Measurements from ENCODE around the gene RHEX.

Gene RHEX

DNA sequence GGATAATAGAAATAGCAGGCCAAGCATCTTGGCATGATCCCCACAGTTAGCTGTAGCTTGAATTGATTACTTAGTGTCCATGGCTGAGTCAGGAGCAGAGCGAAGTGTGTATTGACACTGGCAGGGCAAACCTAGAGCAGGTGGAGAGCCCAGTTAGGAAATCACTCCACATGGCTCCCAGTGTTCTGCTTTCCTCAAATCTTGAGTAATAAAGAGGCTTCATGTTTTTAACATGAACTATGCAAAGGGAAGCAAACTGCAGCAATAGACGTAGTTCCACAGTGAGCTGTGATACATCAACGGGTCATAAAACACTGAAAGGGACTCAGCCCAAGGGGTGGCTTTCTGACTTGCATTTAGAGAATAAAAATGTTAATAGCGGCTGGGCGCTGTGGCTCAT lies 28.9 kb downstream of the RHEX start:
- no peak for DNase-seq (ENCODE audit: low read depth)
- TF ChIP-seq, protein P1, sequence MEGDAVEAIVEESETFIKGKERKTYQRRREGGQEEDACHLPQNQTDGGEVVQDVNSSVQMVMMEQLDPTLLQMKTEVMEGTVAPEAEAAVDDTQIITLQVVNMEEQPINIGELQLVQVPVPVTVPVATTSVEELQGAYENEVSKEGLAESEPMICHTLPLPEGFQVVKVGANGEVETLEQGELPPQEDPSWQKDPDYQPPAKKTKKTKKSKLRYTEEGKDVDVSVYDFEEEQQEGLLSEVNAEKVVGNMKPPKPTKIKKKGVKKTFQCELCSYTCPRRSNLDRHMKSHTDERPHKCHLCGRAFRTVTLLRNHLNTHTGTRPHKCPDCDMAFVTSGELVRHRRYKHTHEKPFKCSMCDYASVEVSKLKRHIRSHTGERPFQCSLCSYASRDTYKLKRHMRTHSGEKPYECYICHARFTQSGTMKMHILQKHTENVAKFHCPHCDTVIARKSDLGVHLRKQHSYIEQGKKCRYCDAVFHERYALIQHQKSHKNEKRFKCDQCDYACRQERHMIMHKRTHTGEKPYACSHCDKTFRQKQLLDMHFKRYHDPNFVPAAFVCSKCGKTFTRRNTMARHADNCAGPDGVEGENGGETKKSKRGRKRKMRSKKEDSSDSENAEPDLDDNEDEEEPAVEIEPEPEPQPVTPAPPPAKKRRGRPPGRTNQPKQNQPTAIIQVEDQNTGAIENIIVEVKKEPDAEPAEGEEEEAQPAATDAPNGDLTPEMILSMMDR (conservative IDR thresholded peaks at IDR 0.05; ENCODE audit: control insufficient read depth, insufficient read depth, low read depth, low read length) = no peak

DNA sequence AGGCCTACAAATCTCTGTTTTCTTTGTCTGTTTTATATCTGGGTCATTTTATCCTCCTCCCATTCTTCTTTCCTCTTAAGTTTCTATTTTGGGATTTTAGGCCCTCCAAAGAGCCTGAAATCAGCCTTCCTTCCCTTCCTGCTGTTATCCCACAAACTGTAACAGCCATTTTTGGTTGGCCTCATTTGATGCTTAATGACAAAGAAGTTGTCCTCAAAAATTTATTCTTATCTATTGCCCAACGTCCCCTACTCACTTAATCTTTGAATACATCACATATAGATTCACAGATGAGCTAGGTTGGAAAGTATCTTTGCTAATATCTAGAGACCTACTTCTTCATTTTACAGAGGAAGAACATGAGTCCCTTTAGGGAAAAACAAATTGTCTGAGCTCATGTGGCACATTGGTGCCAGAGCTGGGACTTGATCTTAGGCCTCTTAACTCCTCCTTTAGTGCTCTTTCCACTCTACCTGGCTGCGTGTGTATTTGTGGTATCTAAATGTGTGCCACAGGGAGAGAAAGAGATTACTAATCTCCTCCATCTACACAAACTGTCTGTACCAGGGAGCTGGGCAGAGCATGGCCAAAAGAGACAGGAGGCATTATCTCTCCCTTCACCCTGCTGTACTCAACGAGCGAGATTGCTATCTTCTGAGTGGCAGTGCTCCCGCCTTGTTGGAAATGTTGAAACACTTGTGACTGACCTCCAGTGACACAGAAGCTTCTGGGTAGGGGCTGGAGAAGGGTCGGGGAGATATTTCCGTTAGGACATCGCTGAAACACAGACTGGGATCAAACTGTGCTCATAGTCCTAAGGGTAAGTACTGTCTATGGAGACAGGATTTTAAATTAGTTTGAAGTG lies 30.1 kb downstream of the RHEX start:
- no peak overlapping the region for H3K4me3 ChIP-seq (ENCODE audit: control insufficient read depth, low read depth, low read length)
- TF ChIP-seq, protein P1 (conservative IDR thresholded peaks at IDR 0.05; ENCODE audit: control insufficient read depth, insufficient read depth, low read depth, low read length) = no peak
- DNase-seq (ENCODE audit: low read depth) = no peak

More for the DNA sequence above, 28.9 kb downstream of the RHEX start:
- no peak overlapping the region for H3K4me3 ChIP-seq (ENCODE audit: control insufficient read depth, low read depth, low read length)

DNA sequence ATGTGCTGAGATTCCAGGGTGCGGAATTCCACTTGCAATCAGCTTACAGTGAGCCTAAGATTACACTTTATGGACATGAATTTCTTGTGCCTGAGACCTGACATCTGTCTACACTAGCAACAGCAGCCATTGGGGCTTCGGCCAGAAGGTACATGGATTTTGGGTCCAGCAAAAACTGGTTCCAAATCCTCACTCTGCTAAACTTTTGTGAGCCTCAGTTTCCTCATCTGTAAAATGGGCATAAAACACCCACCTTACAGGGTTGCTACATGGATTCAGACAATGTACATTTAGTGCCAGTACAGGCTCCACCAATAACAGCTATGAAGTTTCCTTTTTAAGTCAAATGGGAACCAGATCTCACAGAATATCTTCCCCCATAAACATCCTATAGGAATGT lies 30.8 kb downstream of the RHEX start:
- TF ChIP-seq, protein P1 (conservative IDR thresholded peaks at IDR 0.05; ENCODE audit: control insufficient read depth, insufficient read depth, low read depth, low read length) = no peak
- DNase-seq (ENCODE audit: low read depth) = no peak

DNA sequence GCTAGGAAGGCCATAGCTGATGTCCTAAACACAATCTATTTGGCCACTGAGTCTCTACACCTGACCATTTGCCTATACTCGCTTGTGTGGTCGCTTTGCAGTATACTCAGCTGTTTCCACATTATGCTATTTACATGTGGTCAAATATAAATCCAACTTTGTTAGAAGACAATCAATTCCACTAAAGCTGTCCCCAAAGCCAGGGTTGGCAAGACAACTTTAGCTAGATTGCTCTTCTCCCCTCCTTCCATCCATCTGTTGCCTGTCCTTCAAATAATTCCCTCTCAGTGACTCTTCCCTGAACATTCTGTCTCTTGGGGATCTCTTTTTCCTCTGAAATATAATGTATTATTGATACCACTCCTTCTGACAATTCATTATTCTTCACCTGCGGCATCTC lies 34.1 kb downstream of the RHEX start:
- TF ChIP-seq, protein P1 (conservative IDR thresholded peaks at IDR 0.05; ENCODE audit: control insufficient read depth, insufficient read depth, low read depth, low read length) = no peak
- H3K4me3 ChIP-seq (ENCODE audit: control insufficient read depth, low read depth, low read length) = no peak overlapping the region
- no peak for DNase-seq (ENCODE audit: low read depth)

More for the DNA sequence above, 30.8 kb downstream of the RHEX start:
- no peak overlapping the region for H3K4me3 ChIP-seq (ENCODE audit: control insufficient read depth, low read depth, low read length)

DNA sequence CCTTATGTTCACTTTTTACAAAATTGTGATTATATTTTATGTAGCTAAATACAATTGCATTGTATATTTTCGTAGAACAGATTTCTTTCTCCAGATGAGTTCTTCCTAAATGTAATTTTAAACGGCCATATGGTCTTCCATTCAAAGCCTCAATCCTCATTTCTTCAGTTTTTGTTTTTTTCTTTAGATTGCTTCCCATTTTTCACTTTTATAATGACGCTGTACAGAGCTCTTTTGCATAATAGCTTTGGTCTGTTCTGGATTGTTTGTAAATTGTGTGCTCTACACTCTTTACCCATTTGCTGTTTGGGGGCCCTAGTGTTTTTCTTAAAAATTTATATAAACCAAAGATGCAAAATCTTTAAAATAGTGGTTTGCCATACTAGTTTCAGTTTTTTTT lies 36.4 kb downstream of the RHEX start:
- TF ChIP-seq, protein P1 (conservative IDR thresholded peaks at IDR 0.05; ENCODE audit: control insufficient read depth, insufficient read depth, low read depth, low read length) = no peak

DNA sequence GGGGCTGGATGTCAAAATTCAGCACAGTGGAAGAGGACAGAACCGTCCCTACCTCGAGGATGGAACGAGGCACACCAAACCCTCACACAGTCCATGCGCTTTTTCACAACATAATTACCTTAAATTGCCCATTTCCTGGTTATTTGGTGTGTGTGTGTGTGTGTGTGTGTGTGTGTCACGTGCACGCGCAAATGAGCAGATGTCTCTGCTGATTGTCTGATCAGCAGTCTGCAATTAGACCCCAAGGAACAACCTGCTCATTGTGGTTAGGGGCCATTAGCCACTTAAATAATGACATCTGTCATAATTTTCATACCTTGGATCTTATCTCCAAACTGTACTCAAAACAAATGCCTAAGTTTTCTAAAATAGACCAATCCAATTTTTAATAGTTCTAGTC lies 41.1 kb downstream of the RHEX start:
- DNase-seq (ENCODE audit: low read depth) = no peak
- TF ChIP-seq, protein P1 (conservative IDR thresholded peaks at IDR 0.05; ENCODE audit: control insufficient read depth, insufficient read depth, low read depth, low read length) = no peak
- H3K4me3 ChIP-seq (ENCODE audit: control insufficient read depth, low read depth, low read length) = no peak overlapping the region

More for the DNA sequence above, 36.4 kb downstream of the RHEX start:
- no peak for DNase-seq (ENCODE audit: low read depth)
- no peak overlapping the region for H3K4me3 ChIP-seq (ENCODE audit: control insufficient read depth, low read depth, low read length)

Data from fibroblast of mammary gland (primary cell).